SH-SY5Y (cell line): ENCODE measurements around the gene SEMA6B.

Source experiments
- GATA2 ChIP-seq: IDR thresholded peaks from 2 replicates; pipeline ENCODE4 v1.6.1; 2011; ENCODE audit warnings: mild to moderate bottlenecking, low read depth, low read length
- GATA3 ChIP-seq: IDR thresholded peaks from 2 replicates; pipeline ENCODE4 v1.6.1; 2011; ENCODE audit warnings: low read depth, mild to moderate bottlenecking, low read length, moderate library complexity

The SEMA6B gene

DNA sequence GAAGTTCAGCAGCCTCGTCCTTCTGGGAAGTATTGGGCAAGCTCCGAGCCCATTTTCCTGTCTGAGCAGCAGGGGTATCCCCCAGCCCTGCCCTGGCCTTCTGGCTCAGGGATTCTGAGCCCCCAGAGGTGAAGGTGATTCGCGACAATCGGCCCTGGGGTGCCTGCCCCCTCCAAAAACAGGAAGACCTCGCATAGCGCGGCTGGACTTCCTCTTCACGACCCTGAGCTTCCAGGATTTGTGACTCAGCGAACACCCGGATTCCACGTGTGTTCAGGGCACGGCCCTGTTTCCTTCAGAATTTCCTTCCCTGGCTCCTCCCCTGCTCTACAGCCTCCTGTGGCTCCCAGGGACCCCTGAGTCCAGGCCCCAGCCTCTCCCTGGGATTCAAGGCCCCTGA is at the start of gene SEMA6B:
SEMA6B (minus strand) TSS at position 116 of the 400 bp plus-strand sequence. CDS start 1,227 bp downstream, outside the sequence.
- TF ChIP-seq GATA2 = no peak
- TF ChIP-seq GATA3 = no peak

DNA sequence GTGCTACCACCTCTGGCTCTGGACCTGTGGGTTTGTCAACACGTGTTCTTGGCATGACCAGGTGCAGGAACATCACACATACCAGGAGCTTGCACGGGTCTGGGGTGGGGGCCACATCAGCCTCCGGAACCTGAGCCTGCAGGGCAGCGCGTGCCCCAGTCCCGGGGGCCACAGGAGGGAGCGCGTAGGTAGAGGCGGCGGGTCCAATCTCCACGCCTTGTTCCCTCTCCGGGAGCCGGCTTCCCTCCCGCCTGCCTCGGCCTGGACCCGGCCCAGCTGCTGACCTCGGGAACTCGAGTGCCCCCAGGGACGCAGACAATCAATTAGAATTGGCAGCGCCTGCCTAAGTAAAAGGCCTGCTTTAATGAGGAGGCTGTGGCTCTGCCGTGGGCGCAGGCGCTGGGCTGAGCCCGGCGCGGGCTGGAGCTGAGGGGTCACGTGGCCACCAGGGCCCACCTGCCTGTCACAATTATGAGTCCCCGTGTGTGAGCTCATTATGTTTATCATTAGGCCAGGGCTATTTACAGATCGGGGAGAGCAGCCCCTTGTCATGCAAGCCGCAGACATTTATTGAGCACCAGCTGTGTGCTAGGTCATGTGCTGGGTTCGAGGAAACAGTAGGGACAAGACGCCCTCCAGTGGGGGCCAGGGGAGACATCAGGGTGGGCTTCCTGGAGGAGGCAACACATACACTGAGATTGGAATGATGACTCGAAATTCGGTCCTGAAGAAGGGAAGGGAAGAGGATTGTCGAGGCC is 47.6 kb upstream of the SEMA6B start:
- TF ChIP-seq GATA2 = no peak
- no peak for TF ChIP-seq GATA3

GRCh38 chr19:4606181-4606580 is 46.7 kb upstream of the SEMA6B start:
- no peak for TF ChIP-seq GATA2
- no peak for TF ChIP-seq GATA3

DNA sequence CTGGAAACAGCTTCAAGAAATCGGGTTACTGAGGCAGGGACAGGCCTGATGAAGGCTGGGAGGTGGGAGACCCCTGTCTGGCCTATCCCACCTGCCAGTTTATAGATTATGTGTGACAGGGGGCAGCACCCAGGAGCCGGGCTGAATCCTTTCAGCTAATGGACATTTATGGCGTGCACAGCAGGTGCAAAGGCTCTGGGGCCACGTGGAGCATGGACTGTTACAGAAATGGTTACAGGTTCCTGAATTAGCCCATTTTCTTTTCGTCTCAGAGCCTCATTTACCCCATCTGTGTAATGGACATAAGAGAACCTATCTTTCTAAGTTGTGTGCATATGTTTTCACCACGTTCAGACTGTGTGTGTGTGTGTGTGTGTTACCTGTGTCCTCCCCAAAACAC is 45.4 kb upstream of the SEMA6B start:
- TF ChIP-seq GATA3 (no peak), GATA2 (no peak)

GRCh38 chr19:4602915-4603314 is 43.4 kb upstream of the SEMA6B start:
- TF ChIP-seq GATA3 (no peak), GATA2 (no peak)

DNA sequence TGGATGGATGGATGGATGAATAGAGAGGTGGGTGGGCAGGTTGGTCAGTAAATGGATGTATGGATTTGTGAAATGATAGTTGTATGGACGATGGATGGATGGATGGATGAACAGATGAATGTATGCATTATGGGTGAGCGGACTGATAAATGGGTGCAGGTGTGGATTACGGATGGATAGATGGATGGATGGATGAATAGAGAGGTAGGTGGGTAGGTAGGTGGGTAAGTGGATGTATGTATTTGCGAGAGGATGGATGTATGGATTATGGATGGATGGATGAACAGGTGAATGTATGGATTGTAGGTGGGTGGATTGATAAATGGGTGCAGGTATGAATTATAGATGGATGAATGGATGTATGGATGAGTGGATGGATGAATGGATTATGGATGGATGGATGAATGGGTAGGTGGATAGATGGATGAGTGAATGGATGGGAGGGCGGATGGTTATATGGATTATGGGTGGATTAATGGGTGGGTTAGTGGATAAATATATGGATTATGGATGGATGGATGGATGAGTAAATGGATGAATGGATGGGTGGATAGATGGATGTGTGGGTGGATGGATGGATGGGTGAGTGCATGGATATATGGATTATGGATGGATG is 42.8 kb upstream of the SEMA6B start:
- TF ChIP-seq GATA3 (no peak), GATA2 (no peak)

GRCh38 chr19:4600893-4601292 is 41.4 kb upstream of the SEMA6B start:
- no peak for TF ChIP-seq GATA3
- no peak for TF ChIP-seq GATA2

DNA sequence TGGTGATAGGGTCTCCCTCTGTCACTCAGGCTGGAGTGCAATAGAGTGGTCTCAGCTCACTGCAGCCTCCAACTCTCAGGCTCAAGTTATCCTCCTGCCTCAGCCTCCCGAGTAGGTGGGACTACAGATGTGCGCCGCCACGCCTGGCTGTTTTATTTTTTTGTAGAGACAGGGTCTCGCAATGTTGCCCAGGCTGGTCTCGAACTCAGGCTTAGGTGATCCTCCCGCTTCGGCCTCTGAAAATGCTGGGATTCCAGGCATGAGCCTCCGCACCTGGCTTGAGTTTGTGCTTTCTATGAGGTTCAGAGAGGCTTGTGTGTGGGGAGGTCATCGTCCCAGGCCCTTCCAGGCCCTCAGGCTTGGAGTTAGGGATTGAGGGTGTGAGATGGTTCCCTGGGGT is 40.6 kb upstream of the SEMA6B start:
- no peak for TF ChIP-seq GATA3
- no peak for TF ChIP-seq GATA2

DNA sequence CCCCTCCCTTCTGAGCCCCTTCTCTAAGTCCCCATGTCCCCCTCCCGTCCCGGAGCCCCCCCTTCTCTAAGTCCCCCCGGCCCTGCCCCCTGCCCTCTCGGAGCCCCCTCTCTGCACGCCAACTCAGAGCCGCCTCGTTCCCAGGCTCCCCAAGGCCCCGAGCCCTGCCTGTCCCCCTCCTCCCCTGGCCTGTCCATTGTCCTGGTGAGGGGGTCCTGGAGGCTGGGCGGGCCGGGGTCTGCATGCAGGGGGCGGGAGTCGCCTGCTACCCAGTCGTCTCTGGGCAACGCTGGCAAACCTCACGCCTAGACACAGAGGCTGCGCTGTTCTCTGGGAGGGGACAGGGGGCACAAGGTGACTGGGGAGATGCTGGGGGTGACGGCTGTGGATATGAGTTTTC is 39.2 kb upstream of the SEMA6B start:
- TF ChIP-seq GATA2 (no peak), GATA3 (no peak)

DNA sequence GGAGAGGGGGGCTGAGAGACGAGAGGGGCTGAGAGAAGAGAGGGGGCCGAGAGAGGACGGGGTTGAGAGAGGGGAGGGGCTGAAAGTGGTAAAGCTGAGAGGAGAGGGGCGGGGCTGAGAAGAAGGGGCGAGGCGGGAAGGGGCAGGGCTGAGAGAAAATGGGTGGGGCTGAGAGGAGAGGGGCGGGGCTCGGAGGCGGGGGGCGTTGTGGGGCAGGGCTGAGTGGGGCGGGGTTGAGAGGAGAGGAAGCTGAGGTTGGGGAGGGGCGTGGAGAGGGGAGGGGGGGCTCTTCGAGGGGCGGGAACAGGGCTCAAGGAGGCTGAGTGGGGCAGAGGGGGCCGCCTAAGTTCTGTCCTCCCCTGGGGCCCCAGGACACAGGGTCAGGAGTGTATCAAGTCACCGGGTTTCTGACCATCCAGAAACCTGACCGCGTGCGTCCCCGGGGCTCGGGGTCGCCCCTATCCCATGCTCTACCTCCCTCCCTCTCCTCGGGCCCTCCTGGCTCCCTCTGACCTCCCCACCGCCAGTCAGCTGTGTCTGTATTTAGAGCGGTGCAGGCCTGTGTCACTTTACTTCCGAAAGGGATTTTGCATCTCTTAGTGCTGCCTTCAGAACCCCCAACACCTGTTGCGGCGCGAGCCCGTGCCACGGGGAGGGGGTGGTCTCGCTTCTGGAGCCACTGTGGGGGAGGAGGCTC is 38.6 kb upstream of the SEMA6B start:
- TF ChIP-seq GATA3 = no peak
- no peak for TF ChIP-seq GATA2

GRCh38 chr19:4597278-4597974 is 37.9 kb upstream of the SEMA6B start:
- TF ChIP-seq GATA2 (no peak), GATA3 (no peak)

- TF ChIP-seq GATA3 (no peak), GATA2 (no peak)
Measured at GRCh38 chr19:4596033-4596904, 36.8 kb upstream of the SEMA6B start.

GRCh38 chr19:4594201-4594600 is 34.7 kb upstream of the SEMA6B start:
- TF ChIP-seq GATA2 = no peak
- TF ChIP-seq GATA3 = no peak

GRCh38 chr19:4593409-4593851 is 33.9 kb upstream of the SEMA6B start:
- TF ChIP-seq GATA3 = no peak
- TF ChIP-seq GATA2 = no peak
